ENCODE data around the gene DGKB. TPM values are rescaled to one million over a fixed set of nuclear protein-coding genes. Genes with fewer than 3 reads are reported as not detected.
"Not testable (repeated sequence)": the region's sequence is repeated elsewhere in the genome, so short reads cannot be mapped to it uniquely, and the experiment has no call there.

The DGKB gene
- polyA plus RNA-seq, 3 donors, result 0.01 to 0.11 (median 0.06) TPM

- WGBS, 3 donors, result 35 to 88% (median 87%) methylated on average over 3 of the region's 3 CpGs
- H3K27ac ChIP-seq (ENCODE audit: low read depth, low read length), result no peak overlapping the region
Measured at GRCh38 chr7:14576578-14576977, 326.0 kb downstream of the DGKB start.

GRCh38 chr7:14570750-14571607, 331.6 kb downstream of the DGKB start:
- WGBS, 3 donors, result 84 to 86% (median 85%) methylated on average over 5 of the region's 5 CpGs
- no peak overlapping the region for H3K27ac ChIP-seq (ENCODE audit: low read depth, low read length)

- H3K27ac ChIP-seq (ENCODE audit: low read depth, low read length), result no peak overlapping the region
- WGBS, 3 donors, result 87 to 96% (median 89%) methylated on average over 1 of the region's 1 CpG
Measured at GRCh38 chr7:14552060-14552459, 350.5 kb downstream of the DGKB start.

- no peak overlapping the region for H3K27ac ChIP-seq (ENCODE audit: low read depth, low read length)
- 32 to 65% (median 50%) methylated on average over 1 of the region's 1 CpG for WGBS, 3 donors
Measured at GRCh38 chr7:14551310-14551709, 351.2 kb downstream of the DGKB start.

GRCh38 chr7:14542624-14543023, 359.9 kb downstream of the DGKB start:
- H3K27ac ChIP-seq (ENCODE audit: low read depth, low read length), result no peak overlapping the region
- 65 to 77% (median 69%) methylated on average over 5 of the region's 5 CpGs for WGBS, 3 donors

- H3K27ac ChIP-seq (ENCODE audit: low read depth, low read length), result no peak overlapping the region
- WGBS, 3 donors, result 88 to 95% (median 91%) methylated on average over 3 of the region's 3 CpGs
Measured at GRCh38 chr7:14521183-14521582, 381.4 kb downstream of the DGKB start.

- 82 to 92% (median 83%) methylated on average over 2 of the region's 2 CpGs for WGBS, 3 donors
- H3K27ac ChIP-seq (ENCODE audit: low read depth, low read length), result no peak overlapping the region
Measured at GRCh38 chr7:14510268-14510667, 392.3 kb downstream of the DGKB start.

GRCh38 chr7:14507617-14508016, 394.9 kb downstream of the DGKB start:
- WGBS, 3 donors, result 20 to 46% (median 35%) methylated on average over 3 of the region's 3 CpGs
- H3K27ac ChIP-seq (ENCODE audit: low read depth, low read length), result no peak overlapping the region

- H3K27ac ChIP-seq (ENCODE audit: low read depth, low read length), result no peak overlapping the region
- 73 to 92% (median 85%) methylated on average over 2 of the region's 2 CpGs for WGBS, 3 donors
Measured at GRCh38 chr7:14505906-14506305, 396.6 kb downstream of the DGKB start.

GRCh38 chr7:14504134-14504533, 398.4 kb downstream of the DGKB start:
- no peak overlapping the region for H3K27ac ChIP-seq (ENCODE audit: low read depth, low read length)
- WGBS, 3 donors, result 76 to 82% (median 79%) methylated on average over 2 of the region's 2 CpGs

- WGBS, 3 donors, result 84 to 85% (median 85%) methylated on average over 2 of the region's 2 CpGs
- no peak overlapping the region for H3K27ac ChIP-seq (ENCODE audit: low read depth, low read length)
Measured at GRCh38 chr7:14503623-14504022, 398.9 kb downstream of the DGKB start.

GRCh38 chr7:14501436-14501835, 401.1 kb downstream of the DGKB start:
- WGBS, 3 donors, result 89 to 95% (median 94%) methylated on average over 2 of the region's 2 CpGs
- H3K27ac ChIP-seq (ENCODE audit: low read depth, low read length), result no peak overlapping the region

GRCh38 chr7:14497390-14497789, 405.2 kb downstream of the DGKB start:
- 41 to 78% (median 59%) methylated on average over 1 of the region's 1 CpG for WGBS, 3 donors
- H3K27ac ChIP-seq (ENCODE audit: low read depth, low read length), result no peak overlapping the region

GRCh38 chr7:14495633-14496032, 406.9 kb downstream of the DGKB start:
- WGBS, 3 donors, result 53 to 82% (median 73%) methylated on average over 2 of the region's 2 CpGs
- H3K27ac ChIP-seq (ENCODE audit: low read depth, low read length), result no peak overlapping the region

GRCh38 chr7:14487701-14488395, 414.7 kb downstream of the DGKB start:
- WGBS, 3 donors, result 44 to 58% (median 53%) methylated on average over 3 of the region's 3 CpGs
- no peak overlapping the region for H3K27ac ChIP-seq (ENCODE audit: low read depth, low read length)

GRCh38 chr7:14483663-14484062, 418.9 kb downstream of the DGKB start:
- no peak overlapping the region for H3K27ac ChIP-seq (ENCODE audit: low read depth, low read length)
- 81 to 82% (median 82%) methylated on average over 4 of the region's 4 CpGs for WGBS, 3 donors

GRCh38 chr7:14480281-14480680, 422.3 kb downstream of the DGKB start:
- no peak overlapping the region for H3K27ac ChIP-seq (ENCODE audit: low read depth, low read length)
- 65 to 87% (median 70%) methylated on average over 1 of the region's 1 CpG for WGBS, 3 donors

- no peak overlapping the region for H3K27ac ChIP-seq (ENCODE audit: low read depth, low read length)
- WGBS, 3 donors, result 53 to 74% (median 54%) methylated on average over 2 of the region's 2 CpGs
Measured at GRCh38 chr7:14478834-14479510, 423.6 kb downstream of the DGKB start.

GRCh38 chr7:14461716-14462115, 440.8 kb downstream of the DGKB start:
- WGBS, 3 donors, result 45 to 58% (median 52%) methylated on average over 3 of the region's 3 CpGs
- not testable (repeated sequence) for H3K27ac ChIP-seq (ENCODE audit: low read depth, low read length)
